GM18526 (cell line): ENCODE data around the gene SDR42E2.

Experiments
- POLR2A ChIP-seq: IDR thresholded peaks from 3 replicates; pipeline ENCODE4 v1.6.1; 2011; ENCODE audit not compliant: insufficient read length; ENCODE audit errors: extremely low read depth

The SDR42E2 gene

DNA sequence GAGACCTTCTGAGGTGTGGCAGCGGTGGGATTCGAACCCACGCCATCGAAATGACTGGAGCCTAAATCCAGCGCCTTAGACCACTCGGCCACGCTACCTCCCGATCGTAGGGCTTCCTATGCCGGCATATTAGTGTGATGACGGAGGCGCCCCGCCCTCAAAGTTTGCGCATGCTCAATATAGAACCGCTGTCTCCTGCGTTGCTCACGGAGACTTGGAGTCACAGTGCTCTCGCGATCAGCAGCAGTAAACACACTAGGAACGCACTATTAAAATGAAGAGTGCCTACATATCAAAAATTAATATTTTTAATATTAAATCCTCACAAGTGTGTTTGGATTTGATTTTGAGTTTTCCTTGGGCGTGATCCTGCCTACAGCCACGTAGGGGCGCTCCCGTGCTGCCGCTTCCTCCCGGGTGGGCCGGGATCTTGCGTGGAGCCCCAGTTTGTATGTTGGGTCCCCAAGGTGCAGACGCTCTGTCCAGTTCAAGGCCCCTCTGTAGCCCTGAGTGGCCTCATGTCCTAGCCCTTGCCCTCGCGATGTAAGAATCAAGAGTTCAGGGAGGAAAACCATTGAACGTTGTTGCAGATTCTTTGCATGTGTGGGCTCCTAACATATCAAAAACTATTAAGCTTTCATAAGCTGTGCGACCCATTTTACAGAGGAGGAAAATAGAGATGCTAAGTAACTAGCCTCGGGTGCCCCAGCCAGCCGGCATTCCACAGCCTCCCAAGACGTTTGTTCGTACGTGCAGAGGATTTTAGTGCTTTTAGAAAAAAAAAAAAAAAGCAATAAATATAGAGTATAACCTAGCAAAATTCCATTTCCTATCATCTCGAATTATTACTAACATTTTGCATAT lies 33.6 kb downstream of the SDR42E2 start:
- no peak for TF ChIP-seq POLR2A

DNA sequence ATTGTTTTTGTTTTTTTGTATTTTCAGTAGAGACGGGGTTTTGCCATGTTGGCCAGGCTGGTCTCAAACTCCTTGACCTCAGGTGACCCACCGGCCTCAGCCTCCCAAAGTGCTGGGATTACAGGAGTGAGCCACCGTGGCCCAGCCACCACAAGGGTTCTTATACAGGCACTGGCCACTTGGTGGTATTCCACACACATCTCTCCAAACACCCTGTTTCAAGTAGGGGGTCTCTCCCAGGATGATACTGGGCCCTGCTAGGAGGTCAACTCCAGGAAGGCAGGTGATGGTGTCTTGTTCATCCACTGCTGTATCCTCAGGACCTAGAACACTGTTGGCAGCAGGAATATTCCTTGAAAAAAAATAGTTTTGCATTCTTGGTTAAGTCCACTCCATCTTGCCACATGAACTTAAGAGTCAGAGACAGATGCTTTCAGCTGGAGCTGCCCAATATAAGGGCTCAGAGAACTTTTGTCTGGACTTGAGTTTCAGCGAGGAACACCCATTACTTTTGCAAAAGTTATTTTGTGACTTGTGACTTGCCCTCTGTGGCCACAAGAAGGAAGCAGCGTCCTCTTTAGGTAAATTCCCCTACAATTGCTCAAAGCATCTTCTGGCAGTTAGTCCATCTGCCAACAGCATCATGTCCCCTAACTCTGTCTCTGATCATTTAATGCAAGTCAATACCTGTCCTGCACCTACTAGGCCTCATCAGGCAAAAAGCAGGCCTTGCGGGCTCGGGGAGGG lies 36.4 kb downstream of the SDR42E2 start:
- no peak for TF ChIP-seq POLR2A

DNA sequence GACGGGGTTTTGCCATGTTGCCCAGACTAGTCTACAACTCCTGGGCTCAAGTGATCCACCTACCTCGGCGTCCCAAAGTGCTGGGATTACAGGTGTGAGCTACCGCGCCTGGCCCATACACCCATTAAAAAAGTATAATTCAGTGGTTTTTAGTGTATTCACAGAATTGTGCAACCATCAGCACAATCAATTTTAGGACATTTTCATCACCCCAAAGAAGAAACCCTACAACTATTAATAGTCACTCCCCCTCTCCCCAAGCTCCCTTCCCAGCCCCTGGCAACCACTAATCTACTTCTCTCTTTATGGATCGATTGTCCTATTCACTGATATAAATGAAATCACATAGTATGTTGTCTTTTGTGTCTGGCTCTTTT lies 39.9 kb downstream of the SDR42E2 start:
- no peak for TF ChIP-seq POLR2A

DNA sequence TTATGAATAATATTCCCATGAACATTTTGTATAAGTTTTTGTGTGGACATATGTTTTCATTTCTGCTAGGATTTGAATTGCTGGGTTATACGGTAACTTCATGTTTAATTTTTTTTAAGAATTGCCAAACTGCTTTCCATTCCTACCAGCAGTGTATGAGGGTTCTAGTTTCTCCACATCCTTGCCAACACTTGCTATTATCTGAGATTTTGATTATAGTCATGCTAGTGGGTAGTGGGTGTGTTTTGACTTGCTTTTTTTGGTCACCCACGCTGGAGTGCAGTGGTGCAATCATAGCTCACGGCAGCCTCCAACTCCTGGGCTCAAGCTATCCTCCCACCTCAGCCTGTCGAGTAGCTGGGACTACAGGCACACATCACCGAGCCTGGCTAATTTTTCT lies 40.8 kb downstream of the SDR42E2 start:
- TF ChIP-seq POLR2A: no peak

DNA sequence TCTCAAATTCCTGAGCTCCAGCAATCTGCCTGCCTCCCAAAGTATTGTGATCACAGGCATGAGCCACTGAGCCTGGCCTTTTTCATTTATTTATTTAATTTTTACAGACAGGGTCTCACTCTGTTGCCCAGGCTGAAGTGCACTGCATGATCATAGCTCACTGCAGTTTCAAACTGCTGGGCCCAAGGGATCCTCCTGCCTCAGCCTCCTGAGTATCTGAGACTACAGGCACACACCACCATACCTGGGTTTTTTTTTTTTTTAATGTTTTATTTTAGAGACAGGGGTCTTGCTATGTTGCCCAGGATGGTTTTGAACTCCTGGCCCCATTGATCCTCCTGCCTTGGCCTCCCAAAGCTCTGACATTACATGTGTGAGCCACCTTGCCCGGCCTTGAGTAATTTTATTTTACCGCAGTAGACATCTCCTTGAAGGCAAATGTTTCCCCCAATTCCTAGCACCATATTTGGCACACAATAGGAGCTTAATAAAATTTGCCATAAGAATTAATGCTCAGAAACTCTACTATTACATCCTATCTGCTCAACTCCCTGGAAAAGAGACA lies 41.9 kb downstream of the SDR42E2 start:
- TF ChIP-seq POLR2A: no peak

DNA sequence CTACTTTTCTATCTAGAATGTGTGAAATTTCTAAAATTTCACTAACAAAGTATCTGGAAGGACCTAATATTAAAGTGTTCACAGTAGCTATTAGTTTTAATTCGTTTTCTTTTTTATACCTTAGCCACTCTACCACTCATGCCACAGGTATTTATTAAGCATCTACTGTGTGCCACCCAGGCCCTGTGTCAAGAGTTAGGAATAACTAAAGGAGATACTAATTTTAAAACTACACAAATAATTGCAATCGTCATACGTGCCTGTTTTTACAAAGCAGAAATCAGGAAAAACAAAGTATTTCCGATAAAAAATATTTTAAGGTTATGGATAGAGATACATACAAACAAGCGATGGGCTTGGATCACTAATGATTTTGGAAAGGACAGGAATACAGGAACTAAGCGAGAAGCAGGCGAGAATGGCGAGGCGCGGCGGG lies 43.3 kb downstream of the SDR42E2 start:
- no peak for TF ChIP-seq POLR2A

DNA sequence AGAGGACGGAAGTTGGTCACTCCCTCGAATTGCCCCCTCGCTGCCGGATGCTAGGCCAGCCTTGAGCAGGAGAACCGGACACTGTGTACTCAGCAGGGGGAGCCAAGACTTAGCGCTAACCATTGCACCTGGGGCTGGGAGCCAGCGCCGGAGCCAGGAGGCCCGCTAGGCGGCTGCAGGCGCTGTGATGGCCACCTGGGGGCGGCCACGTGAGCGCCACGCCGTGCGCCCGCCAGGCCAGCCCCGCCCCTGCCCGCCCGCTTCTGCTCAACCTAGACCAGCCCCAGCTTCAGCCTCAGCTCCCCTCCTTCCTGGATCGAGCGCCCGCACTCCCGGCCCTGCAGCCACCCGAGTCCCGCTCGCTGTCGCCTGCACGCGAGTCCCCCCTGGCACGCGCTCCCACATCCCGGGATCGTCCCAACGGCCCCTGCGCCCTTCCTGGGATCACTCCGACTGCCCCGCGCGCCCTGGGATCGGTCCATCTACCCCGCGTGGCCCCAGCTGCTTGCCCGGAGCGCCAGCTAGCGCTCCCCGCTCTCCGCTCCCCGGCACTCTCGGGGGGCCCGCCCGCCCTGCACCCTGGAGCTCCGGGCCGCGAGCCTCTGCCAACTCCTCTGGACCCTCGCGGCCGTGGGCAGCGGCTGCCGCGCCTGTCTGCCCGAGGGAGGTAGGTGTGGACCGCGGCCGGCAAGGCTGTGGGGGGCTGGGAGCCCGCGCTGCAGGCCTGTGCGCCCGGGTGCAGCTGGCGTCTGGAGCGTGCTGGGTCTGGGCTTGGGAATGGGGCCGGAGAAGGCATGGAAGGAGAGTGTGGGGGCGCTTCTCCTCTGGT lies 43.9 kb downstream of the SDR42E2 start, which contains the start of gene EEF2K:
EEF2K (plus strand) TSS at position 266 of the 829 bp plus-strand sequence. CDS start 19,452 bp downstream, outside the sequence.
- TF ChIP-seq POLR2A: peak; percentile 72

DNA sequence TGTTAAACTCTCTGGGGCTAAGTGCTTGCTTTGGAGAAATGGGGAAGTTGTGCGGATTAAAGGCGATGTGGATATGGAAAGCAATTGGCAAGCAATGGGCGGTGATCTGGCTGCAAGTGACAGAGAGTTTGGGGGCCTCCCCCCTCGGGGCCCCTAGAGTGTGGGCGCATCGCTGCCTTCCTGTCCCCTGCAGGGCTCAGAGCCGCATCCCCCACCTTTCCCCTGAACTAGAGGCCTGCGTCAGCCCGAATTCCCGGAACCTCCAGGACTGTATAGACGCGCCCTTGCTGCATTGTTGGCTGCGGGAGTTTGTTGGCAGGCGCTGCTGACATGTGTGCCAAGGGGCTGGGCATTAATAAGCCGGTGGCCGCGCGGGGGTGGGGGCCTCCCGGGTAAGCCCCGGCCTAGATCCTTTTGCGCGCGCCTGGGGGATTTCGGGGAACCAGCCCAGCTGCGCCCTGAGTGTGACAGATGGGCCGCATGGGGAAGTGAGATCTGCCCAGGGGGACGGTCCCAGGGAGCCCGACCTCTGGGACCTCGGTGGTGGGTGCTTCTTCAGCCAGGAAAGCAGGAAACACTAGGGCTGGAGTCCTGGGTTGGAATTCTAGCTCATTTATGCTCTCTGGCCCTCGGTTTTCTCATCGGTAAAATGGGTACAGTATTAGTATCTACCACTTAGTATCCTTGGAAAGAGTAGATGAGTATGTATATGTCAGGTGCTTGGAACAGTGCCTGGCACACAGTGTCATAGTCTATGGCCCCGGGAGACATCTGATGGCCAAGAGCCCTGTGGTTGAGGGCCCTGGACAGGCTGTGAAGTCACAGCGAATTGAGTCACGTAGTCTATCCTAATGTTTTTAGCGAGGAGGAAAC lies 44.8 kb downstream of the SDR42E2 start:
- no peak for TF ChIP-seq POLR2A

DNA sequence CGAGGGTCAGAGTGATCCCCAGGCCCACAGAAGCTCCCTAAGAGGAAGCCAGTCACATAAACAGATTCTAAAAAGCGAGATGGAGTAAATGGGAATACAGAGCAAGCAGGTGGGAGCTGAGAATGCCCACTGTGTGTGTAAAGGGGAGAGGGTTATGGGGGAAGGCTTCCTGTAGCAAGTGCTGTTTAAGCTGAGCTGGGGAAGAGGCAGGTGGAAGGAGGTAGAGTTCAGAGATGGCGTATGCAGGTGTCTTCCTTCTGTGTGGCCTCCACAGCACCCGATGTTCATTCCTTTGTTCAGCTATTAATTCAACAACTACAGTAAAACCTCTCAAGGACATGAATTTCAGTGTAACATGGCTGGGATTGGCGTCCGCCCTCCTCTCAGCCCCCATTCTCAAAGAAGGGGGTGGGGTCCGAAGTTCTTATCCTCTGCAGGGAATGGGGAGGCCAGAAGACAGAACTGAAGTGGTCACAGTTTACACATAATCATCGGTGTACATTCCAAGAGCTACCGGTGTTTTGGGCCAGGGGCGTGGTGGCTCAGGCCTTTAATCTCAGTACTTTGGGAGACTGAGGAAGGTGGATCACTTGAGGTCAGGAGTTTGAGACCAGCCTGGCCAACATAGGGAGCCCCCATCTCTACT lies 45.5 kb downstream of the SDR42E2 start:
- TF ChIP-seq POLR2A: no peak

DNA sequence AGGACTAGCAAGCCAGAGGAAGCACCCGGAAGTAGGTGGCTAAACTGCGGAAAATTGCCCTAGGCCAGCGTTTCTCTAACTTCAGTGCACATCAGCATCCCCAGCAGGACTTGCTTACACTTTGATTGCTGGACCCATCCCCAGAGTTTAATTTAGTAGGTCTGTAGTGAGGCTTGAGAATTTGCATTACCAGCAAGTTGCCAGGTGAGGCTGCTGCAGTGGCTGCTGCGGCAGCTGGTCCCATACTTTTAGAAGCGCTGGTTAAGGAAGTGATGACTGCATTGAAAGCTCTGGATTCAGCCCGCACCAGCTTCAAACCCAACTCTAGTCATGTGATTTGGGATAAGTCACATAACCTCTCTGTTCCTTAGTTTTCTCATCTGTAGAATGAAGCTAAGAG lies 48.0 kb downstream of the SDR42E2 start:
- no peak for TF ChIP-seq POLR2A

DNA sequence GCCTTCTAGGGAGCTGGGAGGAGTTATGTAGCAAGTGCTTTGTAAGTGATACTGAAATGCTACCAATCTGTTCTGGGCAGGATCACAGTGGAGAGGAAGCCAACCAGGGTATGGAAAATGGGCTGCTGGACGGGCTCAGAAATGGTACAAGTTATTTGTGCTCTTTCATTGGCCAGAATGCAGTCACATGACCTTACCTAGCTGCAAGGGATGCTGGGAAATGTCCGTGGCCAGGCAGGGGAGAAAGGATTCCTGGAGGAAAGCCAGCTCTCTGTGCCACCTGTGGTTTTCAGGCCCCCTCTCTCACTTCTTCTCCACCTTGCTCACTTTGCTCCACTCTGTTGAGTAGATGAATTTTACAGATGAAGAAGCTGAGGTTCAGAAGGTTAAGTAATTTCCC lies 48.5 kb downstream of the SDR42E2 start:
- no peak for TF ChIP-seq POLR2A

DNA sequence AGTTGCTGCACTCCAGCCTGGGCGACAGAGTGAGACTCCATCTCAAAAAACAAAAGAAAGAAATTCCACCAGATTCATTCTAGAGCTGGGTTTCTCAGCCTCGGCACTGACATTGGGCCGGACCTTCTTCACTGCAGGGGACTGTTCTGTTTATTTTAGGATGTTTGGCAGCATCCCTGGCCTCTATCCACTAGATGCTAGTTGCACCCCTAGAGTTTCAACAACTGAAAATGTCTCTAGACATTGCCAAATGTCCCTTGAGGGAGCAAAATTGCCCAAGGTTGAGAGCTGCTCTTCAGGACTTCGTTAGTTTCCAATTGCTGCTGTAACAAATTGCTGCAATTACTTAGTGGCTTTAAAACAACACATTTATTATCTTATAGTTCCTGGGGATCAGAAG lies 50.9 kb downstream of the SDR42E2 start:
- no peak for TF ChIP-seq POLR2A

DNA sequence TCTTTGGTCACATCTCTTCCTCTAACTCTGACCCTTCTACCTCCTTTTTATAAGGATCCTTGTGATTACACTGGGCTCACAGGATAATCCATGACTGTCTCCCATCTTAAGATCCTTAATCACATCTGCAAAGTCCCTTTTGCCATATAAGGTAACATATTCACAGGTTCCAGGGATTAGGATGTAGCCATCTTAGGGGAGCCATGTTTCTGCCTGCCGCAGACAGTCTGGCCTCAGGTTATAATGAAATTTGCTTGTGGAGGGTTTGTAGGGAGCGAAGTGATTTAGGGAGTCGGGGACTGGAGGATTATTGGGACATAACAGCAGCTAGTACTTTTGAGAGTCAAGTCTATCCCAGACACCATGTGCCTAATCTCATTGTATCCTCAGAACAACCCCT lies 51.5 kb downstream of the SDR42E2 start:
- TF ChIP-seq POLR2A: no peak

DNA sequence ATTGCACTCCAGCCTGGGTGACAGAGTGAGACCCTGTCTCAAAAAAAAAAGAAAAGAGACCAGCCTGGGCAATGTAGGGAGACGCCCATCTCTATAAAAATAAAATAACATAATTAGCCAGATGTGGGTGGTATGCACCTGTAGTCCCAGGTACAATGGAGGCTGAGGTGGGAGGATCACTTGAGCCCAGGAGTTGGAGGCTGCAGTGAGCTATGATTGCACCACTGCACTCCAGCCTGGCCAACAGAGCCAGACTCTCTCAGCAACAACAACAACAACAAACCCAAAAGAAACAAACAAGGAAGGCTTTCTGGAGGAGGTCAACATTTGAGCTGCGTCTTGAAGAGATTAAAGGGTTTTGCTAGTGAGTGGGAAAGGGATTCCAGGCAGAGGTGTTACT lies 52.1 kb downstream of the SDR42E2 start:
- no peak for TF ChIP-seq POLR2A
